ENCODE measurements around the gene INTS11.
A peak's percentile ranks its signal among the peaks of the same experiment; 100 is the strongest.

INTS11 gene

DNA sequence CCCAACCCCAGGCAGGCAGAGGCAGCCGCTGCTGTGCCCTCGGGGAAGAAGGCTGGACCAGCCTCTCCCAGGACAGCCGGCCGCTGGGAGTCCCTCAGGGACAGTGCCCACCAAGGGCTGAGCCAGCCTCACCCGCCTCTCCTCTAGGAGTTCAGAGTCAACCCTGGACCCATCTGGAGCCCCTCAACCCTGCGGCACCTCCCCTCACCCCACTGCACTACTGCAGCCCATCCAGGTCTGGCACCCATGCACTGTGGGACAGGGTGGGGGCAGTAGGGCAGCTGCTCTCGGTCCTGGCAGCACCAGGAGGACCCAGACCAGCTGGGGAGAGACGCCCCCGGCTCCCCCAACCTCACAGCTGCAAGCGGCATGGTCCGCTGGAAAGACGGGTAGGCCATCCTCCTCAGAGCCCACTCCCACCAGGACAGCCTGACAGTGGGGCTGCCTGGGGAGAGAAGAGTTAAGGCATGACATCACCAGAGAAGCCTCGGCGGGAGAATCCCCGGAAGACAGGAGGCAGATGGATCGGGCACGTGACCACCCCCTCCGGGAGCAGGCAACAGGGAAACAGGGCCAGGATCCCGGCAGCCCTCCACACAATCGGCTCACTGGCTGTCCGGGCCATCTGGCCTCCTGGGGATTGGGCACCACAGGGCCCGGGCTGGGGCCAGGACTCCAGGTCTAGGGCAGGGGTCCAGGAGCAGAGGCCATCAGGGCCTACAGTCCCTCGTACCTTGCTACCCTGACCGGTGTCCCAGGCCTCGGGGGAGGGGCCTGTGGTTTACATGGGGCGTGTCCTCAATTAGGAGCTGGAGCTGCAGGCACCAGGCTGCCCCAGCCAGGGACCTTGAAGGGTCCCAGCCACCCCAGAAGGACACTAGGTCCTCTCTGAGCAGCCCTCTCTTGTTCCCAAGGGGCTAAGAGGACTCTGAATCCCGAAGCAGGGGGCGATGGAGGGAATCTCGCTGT, 19.8 kb downstream of the INTS11 start:
- Histone ChIP-seq H3K27ac (ENCODE audit: low read depth, low read length) (no peak overlapping the region), H3K9me3 (ENCODE audit: control insufficient read depth in 5 of 5, low read length in 5 of 5) (no peaks in the 10 kb centered on the region), H3K36me3 (ENCODE audit: control insufficient read depth in 5 of 5, insufficient read depth in 5 of 5, low read length in 5 of 5) (peaks cover 0 to 5% (median 2%) of the 10 kb centered on the region in 5 donors), H3K27me3 (ENCODE audit: control insufficient read depth in 5 of 5, insufficient read depth in 4 of 5, low read length in 5 of 5) (no peaks in the 10 kb centered on the region), H3K9ac (ENCODE audit: low read length in 5 of 5) (peak overlapping the region in 4 of 5 donors; percentile 17 to 75 (median 38)), H3K4me3 (ENCODE audit: low read depth in 1 of 5, low read length in 5 of 5) (peak overlapping the region in 4 of 5 donors; percentile 38 to 81 (median 75)), H3K4me1 (ENCODE audit: control insufficient read depth in 5 of 5, insufficient read depth in 5 of 5, low read length in 5 of 5) (peaks cover 5 to 53% (median 49%) of the 10 kb centered on the region in 5 donors)

DNA sequence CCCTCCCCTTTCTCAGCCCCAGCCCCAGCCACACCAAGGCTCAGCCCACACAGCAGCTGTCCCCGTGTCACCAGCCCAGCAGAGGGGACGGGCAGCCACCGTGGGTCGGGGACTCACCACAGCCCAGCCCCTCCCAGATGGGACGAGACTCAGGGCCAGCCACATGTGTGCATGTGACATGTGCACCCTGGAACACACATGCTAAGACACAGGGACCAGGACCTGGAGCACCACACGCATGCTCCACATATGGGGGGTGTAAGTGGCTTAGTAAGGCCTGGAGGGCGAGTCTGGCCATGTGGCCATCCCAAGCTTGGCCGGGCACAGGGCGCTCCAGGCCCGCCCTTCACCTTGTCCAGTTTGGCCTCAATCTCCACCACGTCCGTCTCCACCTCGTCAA, 20.7 kb downstream of the INTS11 start:
- H3K9ac ChIP-seq (ENCODE audit: low read length in 5 of 5): peak overlapping the region in 1 of 5 donors; percentile 75

DNA sequence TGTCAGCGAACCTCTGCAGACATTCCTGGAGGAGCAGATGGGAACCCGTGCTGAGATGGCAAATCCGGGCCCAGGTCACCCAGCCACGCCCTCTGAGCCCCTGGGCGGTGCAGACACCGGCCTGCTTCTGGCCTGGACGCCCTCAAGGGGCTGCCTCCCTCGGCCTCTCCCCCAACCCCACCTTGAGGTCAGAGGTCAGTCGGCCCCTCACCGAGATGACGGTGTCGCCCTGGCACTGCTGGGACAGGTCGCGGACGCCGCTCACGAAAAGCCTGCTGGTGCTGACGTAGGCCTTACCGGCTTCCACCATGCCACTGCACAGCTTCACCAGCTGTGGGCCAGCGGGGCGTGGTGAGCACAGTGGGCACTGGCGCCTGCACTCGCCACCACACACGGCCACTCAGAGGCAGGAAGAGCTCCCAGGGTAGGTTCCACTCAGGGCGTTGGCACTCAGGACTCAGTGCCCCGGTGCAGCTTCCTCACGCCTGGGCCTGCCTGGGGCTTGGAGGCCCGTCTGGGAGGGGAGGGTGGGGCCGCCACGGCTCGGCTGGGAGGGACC, 21.4 kb downstream of the INTS11 start:
- Histone ChIP-seq H3K36me3 (ENCODE audit: control insufficient read depth in 5 of 5, insufficient read depth in 5 of 5, low read length in 5 of 5) (peaks cover 0 to 10% (median 7%) of the 10 kb centered on the region in 5 donors), H3K4me3 (ENCODE audit: low read depth in 1 of 5, low read length in 5 of 5) (no peak overlapping the region), H3K27me3 (ENCODE audit: control insufficient read depth in 5 of 5, insufficient read depth in 4 of 5, low read length in 5 of 5) (no peaks in the 10 kb centered on the region), H3K9me3 (ENCODE audit: control insufficient read depth in 5 of 5, low read length in 5 of 5) (no peaks in the 10 kb centered on the region), H3K27ac (ENCODE audit: low read depth, low read length) (no peak overlapping the region), H3K9ac (ENCODE audit: low read length in 5 of 5) (no peak overlapping the region), H3K4me1 (ENCODE audit: control insufficient read depth in 5 of 5, insufficient read depth in 5 of 5, low read length in 5 of 5) (peaks cover 5 to 41% (median 40%) of the 10 kb centered on the region in 5 donors)

More for the DNA sequence above, 20.7 kb downstream of the INTS11 start:
- Histone ChIP-seq H3K36me3 (ENCODE audit: control insufficient read depth in 5 of 5, insufficient read depth in 5 of 5, low read length in 5 of 5) (peaks cover 0 to 9% (median 5%) of the 10 kb centered on the region in 5 donors), H3K27ac (ENCODE audit: low read depth, low read length) (no peak overlapping the region), H3K9me3 (ENCODE audit: control insufficient read depth in 5 of 5, low read length in 5 of 5) (no peaks in the 10 kb centered on the region), H3K27me3 (ENCODE audit: control insufficient read depth in 5 of 5, insufficient read depth in 4 of 5, low read length in 5 of 5) (no peaks in the 10 kb centered on the region), H3K4me3 (ENCODE audit: low read depth in 1 of 5, low read length in 5 of 5) (peak overlapping the region in 1 of 5 donors; percentile 81), H3K4me1 (ENCODE audit: control insufficient read depth in 5 of 5, insufficient read depth in 5 of 5, low read length in 5 of 5) (peaks cover 5 to 44% (median 42%) of the 10 kb centered on the region in 5 donors)

DNA sequence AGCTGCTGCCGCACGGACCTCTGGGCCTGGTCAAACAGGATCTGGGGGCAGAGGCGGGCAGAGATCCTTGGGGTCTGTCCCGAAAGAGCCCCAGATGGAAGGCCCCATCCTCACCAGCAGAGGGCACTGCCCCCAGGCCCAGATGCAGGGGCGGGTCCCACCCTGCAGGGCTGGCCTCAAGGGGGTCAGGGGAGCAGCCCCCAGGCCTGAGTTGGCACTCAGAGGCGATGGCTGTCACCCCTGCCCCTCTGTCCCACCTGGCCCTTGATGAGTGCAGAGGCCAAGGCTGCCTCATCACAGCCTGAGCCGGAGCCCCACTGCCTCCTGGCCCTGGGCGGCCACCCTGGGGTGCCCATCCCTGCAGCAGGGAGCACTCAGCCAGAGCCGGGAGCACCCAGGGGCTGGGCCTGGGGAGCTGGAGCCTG, 22.4 kb downstream of the INTS11 start:
- Histone ChIP-seq H3K9me3 (ENCODE audit: control insufficient read depth in 5 of 5, low read length in 5 of 5) (no peaks in the 10 kb centered on the region), H3K27me3 (ENCODE audit: control insufficient read depth in 5 of 5, insufficient read depth in 4 of 5, low read length in 5 of 5) (no peaks in the 10 kb centered on the region), H3K9ac (ENCODE audit: low read length in 5 of 5) (no peak overlapping the region), H3K4me3 (ENCODE audit: low read depth in 1 of 5, low read length in 5 of 5) (no peak overlapping the region), H3K36me3 (ENCODE audit: control insufficient read depth in 5 of 5, insufficient read depth in 5 of 5, low read length in 5 of 5) (peaks cover 0 to 16% (median 12%) of the 10 kb centered on the region in 5 donors), H3K4me1 (ENCODE audit: control insufficient read depth in 5 of 5, insufficient read depth in 5 of 5, low read length in 5 of 5) (peaks cover 5 to 38% (median 37%) of the 10 kb centered on the region in 5 donors), H3K27ac (ENCODE audit: low read depth, low read length) (no peak overlapping the region)

DNA sequence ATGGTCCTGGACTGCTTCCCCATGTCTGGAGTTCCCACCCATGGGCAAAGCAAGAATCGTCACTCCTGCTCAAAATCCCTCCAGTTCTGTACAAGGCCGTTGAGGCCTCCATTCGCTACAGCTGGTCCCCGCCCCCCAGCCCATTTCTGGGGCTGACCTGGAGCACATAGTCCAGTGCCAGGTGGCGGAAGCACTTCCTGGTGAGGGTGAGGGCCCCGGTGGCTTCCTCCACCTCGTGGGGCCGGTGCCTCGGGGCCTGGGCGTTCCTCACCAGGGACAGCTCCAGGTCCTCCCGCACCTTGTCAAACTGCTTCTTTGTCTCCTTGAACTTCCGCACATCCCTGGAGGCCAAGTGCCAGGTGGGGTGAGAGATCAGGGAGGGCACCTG, 24.1 kb downstream of the INTS11 start:
- Histone ChIP-seq H3K27ac (ENCODE audit: low read depth, low read length) (no peak overlapping the region), H3K36me3 (ENCODE audit: control insufficient read depth in 5 of 5, insufficient read depth in 5 of 5, low read length in 5 of 5) (peaks cover 0 to 32% (median 26%) of the 10 kb centered on the region in 5 donors), H3K4me3 (ENCODE audit: low read depth in 1 of 5, low read length in 5 of 5) (no peak overlapping the region), H3K9ac (ENCODE audit: low read length in 5 of 5) (no peak overlapping the region), H3K4me1 (ENCODE audit: control insufficient read depth in 5 of 5, insufficient read depth in 5 of 5, low read length in 5 of 5) (peaks cover 0 to 21% (median 20%) of the 10 kb centered on the region in 5 donors), H3K9me3 (ENCODE audit: control insufficient read depth in 5 of 5, low read length in 5 of 5) (no peaks in the 10 kb centered on the region), H3K27me3 (ENCODE audit: control insufficient read depth in 5 of 5, insufficient read depth in 4 of 5, low read length in 5 of 5) (no peaks in the 10 kb centered on the region)

DNA sequence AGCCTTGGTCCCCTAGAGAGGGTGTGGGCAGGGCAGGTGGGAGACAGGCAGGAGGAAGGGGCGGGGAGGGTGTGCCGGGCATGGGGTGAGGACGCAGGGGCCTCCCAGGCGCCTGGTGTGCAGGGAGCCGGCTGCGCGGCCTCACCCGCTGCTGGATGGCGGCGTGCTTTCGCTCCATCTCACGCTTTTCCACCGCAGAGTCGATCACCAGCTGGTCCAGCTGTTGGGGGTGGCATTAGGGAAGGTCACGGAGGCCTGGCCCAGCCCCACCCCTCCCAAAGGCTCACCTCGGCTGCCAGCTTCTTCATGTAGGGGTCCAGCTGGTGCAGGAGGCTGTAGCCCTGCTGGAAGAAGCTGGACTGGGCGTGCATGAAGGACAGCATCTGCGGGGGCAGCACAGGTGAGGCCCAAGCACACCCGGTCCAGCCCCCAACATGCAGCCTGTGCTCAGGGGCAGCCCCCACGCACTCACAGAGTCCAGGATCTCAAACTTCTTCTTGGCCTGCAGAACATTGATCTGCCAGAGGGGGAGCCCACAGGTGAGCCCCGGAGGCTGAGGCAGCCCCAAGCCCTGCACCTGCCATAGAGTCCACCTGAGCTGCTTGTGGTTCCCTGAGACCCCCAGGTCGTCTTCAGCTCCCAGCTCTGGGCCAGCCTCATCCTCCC, 24.6 kb downstream of the INTS11 start:
- no peak overlapping the region for H3K9ac ChIP-seq (ENCODE audit: low read length in 5 of 5)
- peaks cover 0 to 38% (median 30%) of the 10 kb centered on the region in 5 donors for H3K36me3 ChIP-seq (ENCODE audit: control insufficient read depth in 5 of 5, insufficient read depth in 5 of 5, low read length in 5 of 5)
- no peak overlapping the region for H3K27ac ChIP-seq (ENCODE audit: low read depth, low read length)
- no peaks in the 10 kb centered on the region for H3K9me3 ChIP-seq (ENCODE audit: control insufficient read depth in 5 of 5, low read length in 5 of 5)
- no peak overlapping the region for H3K4me3 ChIP-seq (ENCODE audit: low read depth in 1 of 5, low read length in 5 of 5)
- peaks cover 0 to 16% (median 15%) of the 10 kb centered on the region in 5 donors for H3K4me1 ChIP-seq (ENCODE audit: control insufficient read depth in 5 of 5, insufficient read depth in 5 of 5, low read length in 5 of 5)
- no peaks in the 10 kb centered on the region for H3K27me3 ChIP-seq (ENCODE audit: control insufficient read depth in 5 of 5, insufficient read depth in 4 of 5, low read length in 5 of 5)

DNA sequence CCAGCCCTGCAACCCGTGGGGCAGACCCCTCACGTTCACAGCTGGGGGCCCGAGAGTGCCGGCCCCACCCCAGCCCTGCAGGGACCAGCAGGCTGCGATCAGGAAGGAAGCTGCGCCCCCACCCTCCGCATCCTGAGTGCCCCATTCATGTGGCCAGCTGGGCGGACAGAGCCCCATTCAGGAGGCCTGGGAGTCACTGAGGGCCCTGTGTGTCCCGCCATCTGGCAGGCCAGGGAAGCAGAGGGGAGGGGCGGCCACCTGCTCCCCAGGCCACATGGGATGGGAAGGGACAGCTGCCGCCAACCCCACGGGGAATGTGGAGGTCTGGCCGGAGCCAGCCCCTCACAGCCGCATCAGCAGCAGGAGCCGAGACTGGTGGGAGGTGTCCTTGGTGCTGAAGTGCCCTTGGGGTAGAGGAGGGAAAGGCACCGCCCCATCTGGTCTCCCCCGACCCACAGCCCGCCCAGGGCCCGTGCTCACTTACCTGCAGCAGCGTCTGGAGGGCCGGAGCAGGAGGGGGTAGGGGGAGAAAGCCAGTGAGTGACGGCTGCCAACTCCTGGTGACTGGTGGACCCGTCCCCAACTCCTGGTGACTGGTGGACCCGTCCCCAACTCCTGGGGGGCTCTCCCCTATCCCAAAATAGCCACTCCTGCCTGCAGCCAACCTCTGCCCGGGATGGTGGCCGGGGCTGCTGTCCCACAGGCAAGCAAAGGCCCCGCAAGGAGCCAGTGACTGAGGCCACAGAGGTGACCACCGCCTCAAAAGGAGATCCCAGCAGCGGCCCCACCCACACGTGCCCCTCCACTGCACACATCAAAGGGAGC, 25.4 kb downstream of the INTS11 start:
- no peak overlapping the region for H3K27ac ChIP-seq (ENCODE audit: low read depth, low read length)
- no peaks in the 10 kb centered on the region for H3K9me3 ChIP-seq (ENCODE audit: control insufficient read depth in 5 of 5, low read length in 5 of 5)
- H3K9ac ChIP-seq (ENCODE audit: low read length in 5 of 5): no peak overlapping the region
- peaks cover 0 to 45% (median 30%) of the 10 kb centered on the region in 5 donors for H3K36me3 ChIP-seq (ENCODE audit: control insufficient read depth in 5 of 5, insufficient read depth in 5 of 5, low read length in 5 of 5)
- no peak overlapping the region for H3K4me3 ChIP-seq (ENCODE audit: low read depth in 1 of 5, low read length in 5 of 5)
- no peaks in the 10 kb centered on the region for H3K27me3 ChIP-seq (ENCODE audit: control insufficient read depth in 5 of 5, insufficient read depth in 4 of 5, low read length in 5 of 5)
- peaks cover 0 to 8% (median 7%) of the 10 kb centered on the region in 5 donors for H3K4me1 ChIP-seq (ENCODE audit: control insufficient read depth in 5 of 5, insufficient read depth in 5 of 5, low read length in 5 of 5)

DNA sequence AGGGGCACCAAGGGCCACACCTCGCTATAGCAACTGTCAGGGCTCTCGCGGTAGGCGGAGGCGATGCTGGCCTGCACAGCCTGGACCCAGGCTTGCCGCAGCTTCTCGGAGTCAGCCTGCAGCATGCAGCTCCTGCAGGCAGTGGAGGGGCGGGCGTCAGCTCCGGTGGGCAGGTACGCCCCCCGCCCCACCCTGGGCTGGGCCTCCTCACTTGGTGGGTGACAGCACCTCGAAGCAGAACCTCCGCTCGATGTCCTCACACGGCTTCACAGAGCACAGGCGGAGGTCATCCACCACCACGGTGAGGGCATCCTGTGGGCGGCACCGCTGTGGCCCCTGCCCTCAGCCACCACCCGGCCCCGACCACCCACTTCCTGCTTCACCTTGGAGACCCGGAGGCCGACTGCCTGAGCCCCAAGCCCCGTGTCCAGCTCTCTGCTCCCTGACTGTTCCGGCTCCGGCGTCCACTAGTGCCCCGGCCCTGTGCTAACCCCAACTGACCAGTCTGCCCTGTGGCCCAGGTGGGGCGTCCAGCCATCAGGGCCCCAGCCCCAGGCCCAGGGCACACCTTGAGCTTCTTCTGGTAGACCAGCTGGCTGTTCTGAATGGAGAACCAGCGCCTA, 26.5 kb downstream of the INTS11 start:
- Histone ChIP-seq H3K36me3 (ENCODE audit: control insufficient read depth in 5 of 5, insufficient read depth in 5 of 5, low read length in 5 of 5) (peaks cover 0 to 49% (median 30%) of the 10 kb centered on the region in 5 donors), H3K4me3 (ENCODE audit: low read depth in 1 of 5, low read length in 5 of 5) (no peak overlapping the region), H3K9me3 (ENCODE audit: control insufficient read depth in 5 of 5, low read length in 5 of 5) (no peaks in the 10 kb centered on the region), H3K4me1 (ENCODE audit: control insufficient read depth in 5 of 5, insufficient read depth in 5 of 5, low read length in 5 of 5) (peaks cover 0 to 3% (median 0%) of the 10 kb centered on the region in 5 donors), H3K9ac (ENCODE audit: low read length in 5 of 5) (no peak overlapping the region), H3K27ac (ENCODE audit: low read depth, low read length) (no peak overlapping the region), H3K27me3 (ENCODE audit: control insufficient read depth in 5 of 5, insufficient read depth in 4 of 5, low read length in 5 of 5) (no peaks in the 10 kb centered on the region)
